ENCODE results near the gene MARK3.

DNA sequence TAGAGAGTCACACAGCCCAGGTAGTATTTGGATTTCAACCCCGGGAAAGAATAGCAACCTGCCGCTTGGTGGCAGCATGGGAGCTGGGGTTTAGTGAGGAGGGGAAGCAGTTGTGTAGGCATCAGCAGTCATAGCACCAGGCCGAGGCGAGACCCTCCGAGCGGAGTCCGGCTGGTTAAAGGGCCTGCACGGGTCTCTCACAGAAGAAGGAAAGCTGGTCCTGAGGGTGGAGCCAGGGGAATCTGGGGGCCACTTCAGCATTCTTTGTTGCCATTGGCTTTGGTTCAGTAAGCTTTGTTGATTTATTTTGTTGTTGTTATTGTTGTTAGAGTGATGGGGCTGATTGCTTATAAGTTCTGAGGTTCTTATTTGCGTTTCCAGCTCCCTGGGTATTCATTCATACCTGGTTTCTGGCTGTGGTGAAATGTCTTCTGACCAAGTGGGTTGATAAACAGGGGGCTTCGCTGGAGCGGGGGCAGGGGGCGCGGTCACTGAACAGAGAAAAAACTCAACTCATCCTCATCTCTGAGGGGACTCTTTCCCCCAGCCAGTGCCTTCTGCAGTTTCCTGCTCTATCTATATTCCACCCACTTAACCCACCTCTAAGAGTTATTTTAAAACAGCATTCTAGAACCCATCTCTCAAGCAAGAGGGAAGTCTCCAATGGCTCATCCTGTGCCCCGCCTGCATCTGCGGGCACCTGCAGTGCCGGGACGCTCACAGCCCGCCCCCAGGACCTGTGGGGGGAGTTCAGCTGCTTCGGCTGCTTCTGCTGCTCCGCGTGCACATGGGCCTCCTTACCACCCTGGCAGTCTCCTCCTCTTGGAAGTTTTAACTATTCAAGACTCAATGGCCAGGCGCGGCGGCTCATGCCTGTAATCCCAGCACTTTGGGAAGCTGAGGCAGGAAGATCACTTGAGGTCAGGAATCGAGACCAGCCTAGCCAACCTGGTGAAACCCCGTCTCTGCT lies 125.8 kb downstream of the MARK3 start:
- TF ChIP-seq, protein P1, sequence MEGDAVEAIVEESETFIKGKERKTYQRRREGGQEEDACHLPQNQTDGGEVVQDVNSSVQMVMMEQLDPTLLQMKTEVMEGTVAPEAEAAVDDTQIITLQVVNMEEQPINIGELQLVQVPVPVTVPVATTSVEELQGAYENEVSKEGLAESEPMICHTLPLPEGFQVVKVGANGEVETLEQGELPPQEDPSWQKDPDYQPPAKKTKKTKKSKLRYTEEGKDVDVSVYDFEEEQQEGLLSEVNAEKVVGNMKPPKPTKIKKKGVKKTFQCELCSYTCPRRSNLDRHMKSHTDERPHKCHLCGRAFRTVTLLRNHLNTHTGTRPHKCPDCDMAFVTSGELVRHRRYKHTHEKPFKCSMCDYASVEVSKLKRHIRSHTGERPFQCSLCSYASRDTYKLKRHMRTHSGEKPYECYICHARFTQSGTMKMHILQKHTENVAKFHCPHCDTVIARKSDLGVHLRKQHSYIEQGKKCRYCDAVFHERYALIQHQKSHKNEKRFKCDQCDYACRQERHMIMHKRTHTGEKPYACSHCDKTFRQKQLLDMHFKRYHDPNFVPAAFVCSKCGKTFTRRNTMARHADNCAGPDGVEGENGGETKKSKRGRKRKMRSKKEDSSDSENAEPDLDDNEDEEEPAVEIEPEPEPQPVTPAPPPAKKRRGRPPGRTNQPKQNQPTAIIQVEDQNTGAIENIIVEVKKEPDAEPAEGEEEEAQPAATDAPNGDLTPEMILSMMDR (IDR thresholded peaks at IDR 0.05; ENCODE audit: borderline replicate concordance, extremely low read depth, low read length, poor library complexity, severe bottlenecking), result no peak
- no peak for TF ChIP-seq EZH2 (IDR thresholded peaks at IDR 0.05; ENCODE audit: borderline replicate concordance, low read depth, low read length, severe bottlenecking)

Data from DND-41 (cell line).